ENCODE data around the gene PRKN. TPM values are rescaled to one million over a fixed set of nuclear protein-coding genes. Genes with fewer than 3 reads are reported as not detected.
A peak's percentile ranks its signal among the peaks of the same experiment; 100 is the strongest.

Gene PRKN
- total RNA-seq, 1 donor from 2014 or later = 1.3 TPM

DNA sequence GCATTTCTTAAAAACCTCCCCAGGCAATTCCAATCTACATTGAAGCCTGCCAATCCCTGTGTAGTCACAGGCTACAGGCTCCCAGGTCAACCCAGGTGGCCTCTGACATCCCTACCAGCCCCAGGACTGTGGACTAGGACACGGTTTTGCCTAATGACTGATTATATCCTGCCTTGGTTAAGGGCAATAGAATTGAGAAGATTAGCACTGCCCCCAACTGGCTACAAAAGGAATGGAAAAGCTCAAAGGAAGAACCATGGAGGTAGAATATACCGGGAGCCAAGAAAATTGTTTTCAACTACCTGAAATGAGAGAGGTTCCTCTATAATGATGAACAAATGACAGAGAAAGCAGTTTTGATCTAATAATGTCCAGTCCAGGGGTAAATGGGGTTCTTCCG, 1032.6 kb downstream of the PRKN start:
- Mint-ChIP-seq H3K27ac (ENCODE audit: unreplicated experiment) (no peak overlapping the region), H3K9me3 (ENCODE audit: unreplicated experiment) (peaks cover 3% of the 10 kb centered on the region), H3K4me1 (ENCODE audit: low read depth, unreplicated experiment) (no peaks in the 10 kb centered on the region), H3K4me3 (ENCODE audit: unreplicated experiment) (no peak overlapping the region), H3K27me3 (ENCODE audit: low read depth, unreplicated experiment) (no peaks in the 10 kb centered on the region), H3K36me3 (ENCODE audit: low read depth, unreplicated experiment) (no peaks in the 10 kb centered on the region)
- Histone ChIP-seq H3K9ac (ENCODE audit: low read length) (no peak overlapping the region), H3K4me3 (ENCODE audit: insufficient read depth, low read depth, low read length) (no peak overlapping the region), H3K36me3 (ENCODE audit: insufficient read depth, low read length) (no peaks in the 10 kb centered on the region), H3K79me2 (ENCODE audit: insufficient read depth, low read length) (no peaks in the 10 kb centered on the region), H2AFZ (ENCODE audit: low read depth, low read length) (no peak overlapping the region), H3K4me2 (ENCODE audit: low read length) (no peak overlapping the region), H4K20me1 (ENCODE audit: insufficient read depth, low read length) (no peaks in the 10 kb centered on the region), H3K27me3 (ENCODE audit: insufficient read depth, low read length) (no peaks in the 10 kb centered on the region), H3K9me3 (ENCODE audit: insufficient read depth, low read depth, low read length) (no peaks in the 10 kb centered on the region), H3K4me1 (ENCODE audit: insufficient read depth, low read length) (no peaks in the 10 kb centered on the region), H3K27ac (ENCODE audit: low read depth, low read length) (no peak overlapping the region)
- no peak for FAIRE-seq
- no peak for TF ChIP-seq EZH2 (IDR thresholded peaks at IDR 0.05; ENCODE audit: insufficient read depth, low read length)
- TF ChIP-seq, protein P1, sequence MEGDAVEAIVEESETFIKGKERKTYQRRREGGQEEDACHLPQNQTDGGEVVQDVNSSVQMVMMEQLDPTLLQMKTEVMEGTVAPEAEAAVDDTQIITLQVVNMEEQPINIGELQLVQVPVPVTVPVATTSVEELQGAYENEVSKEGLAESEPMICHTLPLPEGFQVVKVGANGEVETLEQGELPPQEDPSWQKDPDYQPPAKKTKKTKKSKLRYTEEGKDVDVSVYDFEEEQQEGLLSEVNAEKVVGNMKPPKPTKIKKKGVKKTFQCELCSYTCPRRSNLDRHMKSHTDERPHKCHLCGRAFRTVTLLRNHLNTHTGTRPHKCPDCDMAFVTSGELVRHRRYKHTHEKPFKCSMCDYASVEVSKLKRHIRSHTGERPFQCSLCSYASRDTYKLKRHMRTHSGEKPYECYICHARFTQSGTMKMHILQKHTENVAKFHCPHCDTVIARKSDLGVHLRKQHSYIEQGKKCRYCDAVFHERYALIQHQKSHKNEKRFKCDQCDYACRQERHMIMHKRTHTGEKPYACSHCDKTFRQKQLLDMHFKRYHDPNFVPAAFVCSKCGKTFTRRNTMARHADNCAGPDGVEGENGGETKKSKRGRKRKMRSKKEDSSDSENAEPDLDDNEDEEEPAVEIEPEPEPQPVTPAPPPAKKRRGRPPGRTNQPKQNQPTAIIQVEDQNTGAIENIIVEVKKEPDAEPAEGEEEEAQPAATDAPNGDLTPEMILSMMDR (IDR thresholded peaks at IDR 0.05; ENCODE audit: insufficient read depth, low read depth, low read length) = peak; percentile 39
- peak; percentile 5 for DNase-seq (ENCODE audit: low read depth)

DNA sequence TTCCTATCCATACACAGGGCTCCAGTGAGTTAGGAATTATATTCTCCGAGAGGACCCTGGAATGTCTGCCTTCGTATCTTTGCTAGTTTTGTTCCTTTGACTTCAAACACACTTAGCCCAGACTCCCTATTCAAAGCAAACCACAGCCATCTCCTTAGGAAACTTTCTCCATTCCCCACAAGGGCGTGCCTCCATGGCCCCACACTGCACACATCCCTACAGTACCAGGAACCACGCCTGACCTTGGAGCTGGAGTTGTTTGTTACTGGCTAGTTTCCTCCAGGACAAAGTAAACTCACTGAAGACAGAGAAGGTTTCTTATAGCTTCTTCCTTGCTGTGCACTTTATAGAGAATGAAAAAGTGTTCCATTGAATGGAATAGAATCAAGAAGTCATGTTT, 1040.9 kb downstream of the PRKN start:
- Mint-ChIP-seq H3K27ac (ENCODE audit: unreplicated experiment) (no peak overlapping the region), H3K4me3 (ENCODE audit: unreplicated experiment) (no peak overlapping the region), H3K27me3 (ENCODE audit: low read depth, unreplicated experiment) (no peaks in the 10 kb centered on the region), H3K9me3 (ENCODE audit: unreplicated experiment) (peaks cover 2% of the 10 kb centered on the region), H3K4me1 (ENCODE audit: low read depth, unreplicated experiment) (peaks cover 7% of the 10 kb centered on the region), H3K36me3 (ENCODE audit: low read depth, unreplicated experiment) (no peaks in the 10 kb centered on the region)
- H3K4me3 ChIP-seq (ENCODE audit: insufficient read depth, low read depth, low read length) = no peak overlapping the region
- H3K36me3 ChIP-seq (ENCODE audit: insufficient read depth, low read length) = no peaks in the 10 kb centered on the region
- TF ChIP-seq, protein P1 (IDR thresholded peaks at IDR 0.05; ENCODE audit: insufficient read depth, low read depth, low read length) = no peak
- TF ChIP-seq EZH2 (IDR thresholded peaks at IDR 0.05; ENCODE audit: insufficient read depth, low read length) = no peak
- no peak overlapping the region for H3K9ac ChIP-seq (ENCODE audit: low read length)
- no peaks in the 10 kb centered on the region for H3K27me3 ChIP-seq (ENCODE audit: insufficient read depth, low read length)
- H3K9me3 ChIP-seq (ENCODE audit: insufficient read depth, low read depth, low read length) = no peaks in the 10 kb centered on the region
- FAIRE-seq (no peak), DNase-seq (ENCODE audit: low read depth) (no peak)
- H4K20me1 ChIP-seq (ENCODE audit: insufficient read depth, low read length) = no peaks in the 10 kb centered on the region
- no peaks in the 10 kb centered on the region for H3K79me2 ChIP-seq (ENCODE audit: insufficient read depth, low read length)
- no peak overlapping the region for H3K27ac ChIP-seq (ENCODE audit: low read depth, low read length)
- H3K4me1 ChIP-seq (ENCODE audit: insufficient read depth, low read length) = no peaks in the 10 kb centered on the region
- no peak overlapping the region for H2AFZ ChIP-seq (ENCODE audit: low read depth, low read length)
- H3K4me2 ChIP-seq (ENCODE audit: low read length) = no peak overlapping the region

DNA sequence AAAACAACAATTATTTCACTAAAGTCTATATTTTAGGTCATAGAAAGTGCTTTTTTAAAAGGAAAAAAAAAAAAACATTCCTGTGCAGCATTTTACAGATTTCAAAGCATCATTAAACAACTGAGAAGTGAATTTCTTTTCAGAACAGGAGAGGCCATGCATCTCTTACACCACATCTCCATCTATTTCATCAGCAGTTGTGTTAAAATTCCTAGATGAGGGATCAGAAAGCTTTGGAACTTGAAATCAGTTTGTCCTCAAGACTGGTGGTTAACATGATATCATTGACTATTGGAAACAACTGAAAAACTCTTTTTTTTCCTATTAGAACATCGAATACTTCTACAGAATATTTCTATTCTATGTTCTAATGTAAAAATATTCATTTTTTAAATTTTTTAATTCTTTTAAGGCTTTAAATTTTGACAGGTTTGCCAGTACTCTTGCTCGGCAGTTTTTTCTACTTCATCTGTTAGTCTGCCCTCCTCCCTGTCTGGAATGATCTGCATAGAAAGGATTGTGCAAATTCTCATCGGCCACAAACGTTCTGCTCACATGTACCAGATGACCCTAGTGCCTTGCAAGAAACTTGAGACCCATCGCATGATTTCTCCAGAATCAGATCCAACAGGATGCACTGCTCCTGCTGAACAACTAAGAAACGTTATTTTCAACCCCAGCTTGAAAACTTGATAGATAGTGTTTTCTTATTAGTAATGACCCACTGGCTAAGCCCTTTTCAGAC, 1042.7 kb downstream of the PRKN start:
- Mint-ChIP-seq H3K4me3 (ENCODE audit: unreplicated experiment) (no peak overlapping the region), H3K27me3 (ENCODE audit: low read depth, unreplicated experiment) (no peaks in the 10 kb centered on the region), H3K9me3 (ENCODE audit: unreplicated experiment) (peaks cover 2% of the 10 kb centered on the region), H3K4me1 (ENCODE audit: low read depth, unreplicated experiment) (peaks cover 7% of the 10 kb centered on the region), H3K36me3 (ENCODE audit: low read depth, unreplicated experiment) (no peaks in the 10 kb centered on the region), H3K27ac (ENCODE audit: unreplicated experiment) (no peak overlapping the region)
- TF ChIP-seq, protein P1 (IDR thresholded peaks at IDR 0.05; ENCODE audit: insufficient read depth, low read depth, low read length) = no peak
- no peak for TF ChIP-seq EZH2 (IDR thresholded peaks at IDR 0.05; ENCODE audit: insufficient read depth, low read length)
- Histone ChIP-seq H3K9me3 (ENCODE audit: insufficient read depth, low read depth, low read length) (no peaks in the 10 kb centered on the region), H4K20me1 (ENCODE audit: insufficient read depth, low read length) (no peaks in the 10 kb centered on the region), H3K36me3 (ENCODE audit: insufficient read depth, low read length) (no peaks in the 10 kb centered on the region), H3K79me2 (ENCODE audit: insufficient read depth, low read length) (no peaks in the 10 kb centered on the region), H3K4me2 (ENCODE audit: low read length) (no peak overlapping the region), H3K4me3 (ENCODE audit: insufficient read depth, low read depth, low read length) (no peak overlapping the region), H3K27me3 (ENCODE audit: insufficient read depth, low read length) (no peaks in the 10 kb centered on the region), H2AFZ (ENCODE audit: low read depth, low read length) (no peak overlapping the region), H3K27ac (ENCODE audit: low read depth, low read length) (no peak overlapping the region), H3K9ac (ENCODE audit: low read length) (no peak overlapping the region), H3K4me1 (ENCODE audit: insufficient read depth, low read length) (no peaks in the 10 kb centered on the region)
- DNase-seq (ENCODE audit: low read depth) (no peak), FAIRE-seq (no peak)
